ENCODE measurements around the gene GPX5.

GRCh38 chr6:28537509-28538140 lies 11.9 kb downstream of the GPX5 start:
- TF ChIP-seq CTCF (conservative IDR thresholded peaks at IDR 0.05; ENCODE audit: low read depth in 2 of 2) (no peak), CREB1 (CRISPR knock-in tag; IDR thresholded peaks at IDR 0.05; ENCODE audit: low read depth) (no peak; the same call in 1 of the 2 replicates), ZNF114 (CRISPR knock-in tag; IDR thresholded peaks at IDR 0.05) (no peak), ETS1 (IDR thresholded peaks at IDR 0.05) (peak; percentile 48; the same call in 1 of the 2 replicates), POLR2AphosphoS5 (IDR thresholded peaks at IDR 0.05; ENCODE audit: low read depth) (no peak), EZH2 (IDR thresholded peaks at IDR 0.05; ENCODE audit: low read depth, unreplicated experiment) (no peak), EZH2phosphoT487 (IDR thresholded peaks at IDR 0.05; ENCODE audit: unreplicated experiment) (no peak), JUNB (IDR thresholded peaks at IDR 0.05; ENCODE audit: unreplicated experiment) (no peak), ZNF331 (CRISPR knock-in tag; IDR thresholded peaks at IDR 0.05; ENCODE audit: low read depth) (no peak), STAT1 (IDR thresholded peaks at IDR 0.05; ENCODE audit: unreplicated experiment) (no peak)
- TF ChIP-seq, protein P1, sequence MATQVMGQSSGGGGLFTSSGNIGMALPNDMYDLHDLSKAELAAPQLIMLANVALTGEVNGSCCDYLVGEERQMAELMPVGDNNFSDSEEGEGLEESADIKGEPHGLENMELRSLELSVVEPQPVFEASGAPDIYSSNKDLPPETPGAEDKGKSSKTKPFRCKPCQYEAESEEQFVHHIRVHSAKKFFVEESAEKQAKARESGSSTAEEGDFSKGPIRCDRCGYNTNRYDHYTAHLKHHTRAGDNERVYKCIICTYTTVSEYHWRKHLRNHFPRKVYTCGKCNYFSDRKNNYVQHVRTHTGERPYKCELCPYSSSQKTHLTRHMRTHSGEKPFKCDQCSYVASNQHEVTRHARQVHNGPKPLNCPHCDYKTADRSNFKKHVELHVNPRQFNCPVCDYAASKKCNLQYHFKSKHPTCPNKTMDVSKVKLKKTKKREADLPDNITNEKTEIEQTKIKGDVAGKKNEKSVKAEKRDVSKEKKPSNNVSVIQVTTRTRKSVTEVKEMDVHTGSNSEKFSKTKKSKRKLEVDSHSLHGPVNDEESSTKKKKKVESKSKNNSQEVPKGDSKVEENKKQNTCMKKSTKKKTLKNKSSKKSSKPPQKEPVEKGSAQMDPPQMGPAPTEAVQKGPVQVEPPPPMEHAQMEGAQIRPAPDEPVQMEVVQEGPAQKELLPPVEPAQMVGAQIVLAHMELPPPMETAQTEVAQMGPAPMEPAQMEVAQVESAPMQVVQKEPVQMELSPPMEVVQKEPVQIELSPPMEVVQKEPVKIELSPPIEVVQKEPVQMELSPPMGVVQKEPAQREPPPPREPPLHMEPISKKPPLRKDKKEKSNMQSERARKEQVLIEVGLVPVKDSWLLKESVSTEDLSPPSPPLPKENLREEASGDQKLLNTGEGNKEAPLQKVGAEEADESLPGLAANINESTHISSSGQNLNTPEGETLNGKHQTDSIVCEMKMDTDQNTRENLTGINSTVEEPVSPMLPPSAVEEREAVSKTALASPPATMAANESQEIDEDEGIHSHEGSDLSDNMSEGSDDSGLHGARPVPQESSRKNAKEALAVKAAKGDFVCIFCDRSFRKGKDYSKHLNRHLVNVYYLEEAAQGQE (IDR thresholded peaks at IDR 0.05; ENCODE audit: unreplicated experiment) = no peak

All from GM23338 (cell line).